ENCODE data around the gene HPX.
"Not testable (repeated sequence)": the region's sequence is repeated elsewhere in the genome, so short reads cannot be mapped to it uniquely, and the experiment has no call there.

The HPX gene

GRCh38 chr11:6414874-6415328 is 25.9 kb downstream of the HPX start:
- no peak for DNase-seq

GRCh38 chr11:6413791-6414201 is 27.0 kb downstream of the HPX start:
- no peak for DNase-seq

GRCh38 chr11:6411594-6412031 is 29.2 kb downstream of the HPX start:
- DNase-seq: no peak

DNA sequence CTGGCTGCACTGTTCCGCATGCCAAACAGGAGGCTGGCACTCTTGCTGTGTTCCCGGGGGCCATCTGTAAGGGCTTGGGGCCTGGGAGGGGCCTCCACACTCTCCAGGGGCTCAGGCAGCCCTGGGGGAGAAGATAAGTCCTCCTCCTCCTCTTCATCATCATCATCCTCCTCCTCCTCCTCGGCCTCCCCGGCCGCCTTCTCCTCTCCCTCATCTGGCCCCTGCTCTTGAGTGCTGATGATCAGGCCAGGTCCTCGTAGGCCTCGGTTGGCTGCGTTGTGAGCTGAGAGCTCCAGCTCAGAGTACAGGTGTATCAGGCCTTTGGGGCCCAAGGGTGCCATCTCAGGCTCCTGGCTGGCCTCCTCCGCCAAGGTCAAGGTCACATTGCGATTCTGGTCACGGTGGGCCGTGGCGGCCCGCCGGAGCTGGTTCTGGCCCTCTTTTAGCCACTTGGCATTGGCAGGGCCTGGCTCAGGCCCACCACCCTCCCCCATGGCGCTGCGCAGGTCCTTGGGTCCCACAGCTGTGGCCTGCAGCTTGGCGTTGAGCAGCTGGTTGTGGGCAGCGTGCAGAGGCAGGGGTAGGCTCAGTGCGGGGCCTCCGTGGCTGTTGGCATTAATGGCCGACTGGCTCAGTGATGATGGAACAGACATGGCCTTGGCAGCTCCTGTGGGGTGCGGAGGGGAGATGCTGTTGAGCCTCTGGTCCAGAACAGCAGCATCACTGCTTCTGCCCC is 29.9 kb downstream of the HPX start:
- DNase-seq: no peak

- DNase-seq: no peak
These were observed 34.4 kb downstream of the HPX start for GRCh38 chr11:6406370-6406769.

DNA sequence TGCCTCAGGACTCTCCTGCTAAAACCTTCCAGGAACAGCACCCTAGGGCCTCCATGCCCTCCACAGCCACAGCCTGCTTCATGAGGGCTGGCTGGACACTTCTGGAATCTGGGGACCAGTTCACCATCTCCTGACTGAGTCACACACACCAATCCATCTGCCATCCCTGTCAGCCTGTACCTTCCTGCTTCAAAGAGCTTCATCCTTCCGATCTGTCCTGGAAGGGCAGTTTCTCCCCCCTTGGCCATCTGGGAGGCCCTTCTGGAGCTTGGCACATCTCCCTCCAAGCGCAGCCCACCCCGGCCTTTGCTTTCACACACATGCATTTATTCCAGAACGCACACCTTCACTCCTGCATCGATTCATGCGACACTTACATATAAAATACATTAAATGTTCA is 34.9 kb downstream of the HPX start:
- DNase-seq: no peak

GRCh38 chr11:6405052-6405667 is 35.6 kb downstream of the HPX start:
- no peak for DNase-seq

DNA sequence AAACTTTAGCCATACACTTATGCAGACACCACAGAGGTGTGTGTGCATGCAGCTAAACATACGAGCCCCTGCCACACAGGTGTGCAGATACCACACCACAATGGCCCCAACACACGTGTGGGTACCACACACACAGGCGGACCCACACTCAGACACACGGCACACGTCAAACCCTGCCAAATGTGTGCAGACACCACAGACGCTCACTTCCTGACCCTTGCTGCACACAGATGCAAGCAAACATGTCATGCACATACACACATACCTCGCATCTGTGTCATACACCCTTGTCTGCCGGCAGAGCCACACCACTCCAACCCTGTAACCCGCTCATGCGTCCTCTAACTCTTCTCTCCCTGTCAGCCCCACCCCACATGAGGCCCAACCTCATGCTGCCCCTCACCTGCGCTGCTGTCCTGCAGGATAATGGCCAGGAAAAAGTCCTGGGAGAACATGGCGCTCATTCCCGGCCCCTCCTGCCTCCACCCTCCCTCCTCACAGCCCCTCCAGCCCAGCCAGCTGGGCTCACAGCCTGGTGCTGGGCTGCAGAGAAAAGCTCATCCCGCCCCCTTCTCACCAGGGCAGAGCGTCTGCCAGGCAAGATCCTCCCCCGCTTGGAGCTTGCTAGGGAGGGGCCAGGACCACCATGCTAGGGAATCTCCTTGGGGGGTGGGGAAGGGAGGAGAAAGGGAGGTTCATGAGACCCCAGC is 36.3 kb downstream of the HPX start:
- DNase-seq: no peak

DNA sequence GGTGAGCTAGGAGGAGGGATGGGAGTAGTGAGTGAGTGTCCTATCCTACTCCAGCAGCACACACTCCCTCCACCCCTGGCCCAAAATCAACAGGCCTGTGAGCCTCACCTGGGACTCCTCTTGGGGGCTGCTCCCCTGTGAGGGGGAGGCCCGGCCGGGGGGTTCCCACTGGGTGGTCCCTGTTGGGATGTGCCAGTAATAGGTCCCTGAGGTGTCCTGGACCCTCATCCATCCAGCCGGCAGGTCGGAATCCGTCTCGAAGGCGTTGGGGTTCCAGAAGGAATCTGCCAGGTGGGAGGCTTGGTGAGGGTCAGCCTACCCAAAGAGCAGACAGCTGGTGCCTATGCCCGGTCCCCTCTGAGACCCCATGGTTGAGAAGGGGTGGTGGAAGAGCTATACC is 37.2 kb downstream of the HPX start:
- no peak for DNase-seq

- no peak for DNase-seq
These were observed 38.2 kb downstream of the HPX start for GRCh38 chr11:6402561-6402981.

DNA sequence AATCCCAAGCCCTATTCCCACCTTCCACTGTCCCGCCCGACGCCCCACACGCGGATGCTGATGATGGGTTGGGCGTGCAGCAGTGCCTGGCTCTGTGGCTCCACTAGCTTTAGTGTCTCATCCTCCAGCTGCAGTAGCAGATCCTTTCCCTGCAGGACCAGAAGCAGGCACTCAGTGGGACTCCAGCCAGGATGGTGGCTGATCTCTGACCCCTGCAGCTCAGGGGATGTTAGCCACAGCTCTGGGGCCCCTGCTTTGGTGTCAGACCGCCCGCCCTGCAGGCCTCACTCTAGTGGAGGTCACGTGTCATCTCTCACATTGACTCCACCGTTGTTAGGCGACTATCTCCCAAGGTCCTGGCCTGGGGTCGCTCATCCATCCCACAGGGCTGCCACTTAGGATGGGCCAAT is 38.7 kb downstream of the HPX start:
- DNase-seq: no peak

- DNase-seq: no peak
These were observed 39.3 kb downstream of the HPX start for GRCh38 chr11:6401464-6401863.

GRCh38 chr11:6400431-6401345 is 40.1 kb downstream of the HPX start:
- DNase-seq: no peak

DNA sequence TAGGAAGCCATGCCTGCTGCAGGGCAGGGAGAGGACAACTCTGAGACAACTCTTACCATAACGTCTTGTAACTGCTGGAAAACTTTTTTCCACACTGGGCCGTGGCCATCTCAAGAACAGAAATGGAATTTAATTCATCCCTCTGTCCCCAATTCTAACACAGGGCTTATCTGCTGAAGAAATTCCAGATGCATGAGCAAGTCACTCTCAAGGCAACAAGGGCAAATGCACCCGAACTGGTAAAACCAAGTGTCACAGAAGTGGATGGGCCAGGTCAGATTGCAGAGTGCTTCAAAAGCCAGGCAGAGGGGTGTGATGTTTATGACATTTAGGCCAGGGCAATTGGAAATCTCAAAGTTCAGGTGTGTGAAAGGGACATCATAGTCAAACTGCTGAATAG is 43.2 kb downstream of the HPX start:
- no peak for DNase-seq

- no peak for DNase-seq
These were observed 43.6 kb downstream of the HPX start for GRCh38 chr11:6397156-6397555.

- no peak for DNase-seq
These were observed 45.2 kb downstream of the HPX start for GRCh38 chr11:6395470-6396060.

- DNase-seq: no peak
These were observed 46.7 kb downstream of the HPX start for GRCh38 chr11:6393989-6394670.

DNA sequence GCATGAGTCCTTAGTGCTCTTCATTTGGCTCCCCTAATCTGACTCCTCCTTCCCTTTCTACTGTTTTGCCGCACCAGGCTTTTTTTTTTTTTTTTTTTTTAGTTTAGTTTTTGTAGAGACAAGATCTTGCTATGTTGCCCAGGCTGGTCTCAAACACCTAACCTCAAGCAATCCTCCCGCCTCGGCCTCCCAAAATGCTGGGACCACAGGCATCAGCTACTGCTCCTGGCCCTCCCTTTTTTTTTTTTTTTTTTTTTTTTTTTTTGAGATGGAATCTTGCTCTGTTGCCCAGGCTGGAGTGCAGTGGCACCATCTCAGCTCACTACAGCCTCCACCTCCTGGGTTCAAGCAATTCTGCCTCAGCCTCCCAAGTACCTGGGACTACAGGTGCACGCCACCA is 48.5 kb downstream of the HPX start:
- not testable (repeated sequence) for DNase-seq

GRCh38 chr11:6391537-6392134 is 49.2 kb downstream of the HPX start:
- DNase-seq: no peak

DNA sequence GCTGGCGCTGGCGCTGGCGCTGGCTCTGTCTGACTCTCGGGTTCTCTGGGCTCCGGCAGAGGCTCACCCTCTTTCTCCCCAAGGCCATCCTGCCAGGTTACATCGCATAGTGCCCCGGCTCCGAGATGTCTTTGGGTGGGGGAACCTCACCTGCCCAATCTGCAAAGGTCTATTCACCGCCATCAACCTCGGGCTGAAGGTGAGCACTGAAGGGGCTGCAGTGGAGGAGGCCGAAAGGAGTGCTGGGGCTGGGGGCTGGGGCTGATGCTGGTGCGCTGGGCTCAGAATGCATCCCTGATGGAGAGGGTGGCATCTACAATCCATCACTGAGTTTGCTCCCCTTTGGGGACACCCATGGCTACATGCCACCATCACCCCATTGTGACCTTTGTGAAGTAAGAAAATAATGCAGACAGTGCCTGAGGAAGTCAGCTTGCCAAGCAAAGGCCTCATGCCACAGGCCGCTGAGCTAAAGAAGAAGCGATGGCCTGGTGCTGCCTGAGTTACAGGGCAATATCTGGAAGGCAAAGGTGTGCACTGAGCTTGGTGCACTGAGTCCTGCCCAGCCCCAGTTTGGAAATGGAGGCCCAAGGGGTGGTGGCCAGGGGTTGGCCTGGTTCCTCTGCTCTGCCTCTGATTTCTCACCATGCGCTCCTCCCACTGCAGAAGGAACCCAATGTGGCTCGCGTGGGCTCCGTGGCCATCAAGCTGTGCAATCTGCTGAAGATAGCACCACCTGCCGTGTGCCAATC is 49.9 kb downstream of the HPX start:
- DNase-seq: no peak

Measured in NCI-H1048 (cell line).